Measurements from ENCODE around the gene RAPGEF4. TPM values are rescaled to one million over a fixed set of nuclear protein-coding genes. Genes with fewer than 3 reads are reported as not detected.

The RAPGEF4 gene
- total and polyA plus RNA-seq, 2 of the 8 experiments (the other 6 are each of a cell fraction or from before 2014, with no cell fraction given) = 1.2 to 2.6 TPM

DNA sequence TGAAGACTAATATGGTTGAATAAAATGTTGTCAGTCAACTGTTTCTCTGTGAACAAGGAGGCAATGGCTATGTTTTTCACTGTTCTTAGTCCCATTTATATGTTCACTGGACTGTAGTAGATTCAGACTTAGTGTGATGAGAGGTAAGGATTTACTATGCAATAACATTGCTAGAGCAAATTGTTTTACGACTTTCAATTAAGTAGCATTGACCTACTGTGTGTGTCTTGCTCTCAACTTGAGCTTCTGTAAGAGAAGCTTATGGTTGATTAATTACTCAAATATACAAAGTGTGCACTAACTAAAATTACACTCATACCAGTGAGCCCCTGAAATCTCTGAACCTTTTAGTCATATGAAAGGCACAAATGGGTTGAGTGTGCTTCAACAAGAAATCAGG, 168.6 kb downstream of the RAPGEF4 start:
- Histone ChIP-seq H3K23ac (ENCODE audit: insufficient read length) (no peak overlapping the region), H3K4me3 (ENCODE audit: extremely low read depth in 1 of 4, insufficient read depth in 2 of 4, low read depth in 3 of 4, low read length in 4 of 4) (no peak overlapping the region), H2AK5ac (ENCODE audit: low read depth, low read length) (no peak overlapping the region), H2BK20ac (ENCODE audit: low read length) (no peak overlapping the region), H4K20me1 (replicated peaks in 1 of 2; ENCODE audit: control insufficient read depth in 1 of 2, insufficient read depth in 2 of 2, low read length in 2 of 2) (no peaks in the 10 kb centered on the region), H3K79me1 (ENCODE audit: low read depth, low read length) (no peaks in the 10 kb centered on the region), H3K9ac (replicated peaks in 1 of 4; ENCODE audit: extremely low read depth in 1 of 4, low read depth in 3 of 4, low read length in 3 of 4) (no peak overlapping the region), H3K79me2 (ENCODE audit: control insufficient read depth in 1 of 2, insufficient read depth in 2 of 2, low read length in 2 of 2) (no peaks in the 10 kb centered on the region), H3K18ac (ENCODE audit: extremely low read depth, low read length) (no peak overlapping the region), H2BK120ac (replicated peaks; ENCODE audit: low read depth, low read length) (no peak overlapping the region), H3K9me3 (ENCODE audit: insufficient read depth in 2 of 2, low read depth in 1 of 2, low read length in 1 of 2) (no peaks in the 10 kb centered on the region), H3K14ac (ENCODE audit: insufficient read length) (no peak overlapping the region), H4K8ac (ENCODE audit: extremely low read depth, insufficient read depth, low read length) (no peak overlapping the region), H3K56ac (replicated peaks; ENCODE audit: insufficient read length, low read depth, low read length) (no peak overlapping the region), H3K4me2 (ENCODE audit: insufficient read depth in 1 of 2, low read depth in 2 of 2, low read length in 2 of 2) (no peak overlapping the region), H3K4ac (replicated peaks; ENCODE audit: insufficient read length, low read depth, low read length) (no peak overlapping the region), H2BK15ac (ENCODE audit: low read length) (no peak overlapping the region), H4K5ac (ENCODE audit: insufficient read length, low read depth, low read length) (no peak overlapping the region), H3K27me3 (replicated peaks in 1 of 4; ENCODE audit: control insufficient read depth in 3 of 4, extremely low read depth in 1 of 4, insufficient read depth in 3 of 4, low read length in 3 of 4) (no peaks in the 10 kb centered on the region), H2BK5ac (ENCODE audit: low read depth, low read length) (no peak overlapping the region), H3K27ac (ENCODE audit: low read depth, low read length) (no peak overlapping the region), H2BK12ac (ENCODE audit: low read depth, low read length) (no peak overlapping the region), H3K4me1 (replicated peaks in 1 of 4; ENCODE audit: control insufficient read depth in 3 of 4, insufficient read depth in 4 of 4, low read length in 3 of 4) (peaks cover 2 to 11% (median 3%) of the 10 kb centered on the region in 4 experiments; a peak in 6 of 7 replicates), H3K36me3 (ENCODE audit: control insufficient read depth in 2 of 4, insufficient read depth in 4 of 4, low read length in 3 of 4) (no peaks in the 10 kb centered on the region), H3K23me2 (ENCODE audit: low read depth, low read length) (no peaks in the 10 kb centered on the region), H2AFZ (ENCODE audit: low read length) (no peak overlapping the region), H4K91ac (replicated peaks; ENCODE audit: insufficient read length, low read length) (no peak overlapping the region)
- DNase-seq (ENCODE audit: low read depth in 1 of 2, low spot score in 2 of 2) (no peak), FAIRE-seq (no peak)
- CTCF ChIA-PET (ENCODE audit: partially characterized antibody) = no interaction called here
- POLR2A ChIA-PET (ENCODE audit: partially characterized antibody) = no interaction called here
- 88% methylated on average over 1 of the region's 1 CpG; no CpG with 5 or more reads in 1 of the 2 experiments for WGBS, 2 experiments (ENCODE audit: extremely low coverage in 1 of 2, insufficient coverage in 1 of 2, insufficient read length in 1 of 2, insufficient replicate concordance in 2 of 2, low coverage in 1 of 2, low lambda C conversion rate in 2 of 2, missing lambda C conversion rate in 1 of 2)
- TF ChIP-seq TEAD4 (IDR thresholded peaks at IDR 0.05; ENCODE audit: low read depth, low read length) (no peak), ZNF274 (IDR thresholded peaks at IDR 0.05; ENCODE audit: borderline replicate concordance, extremely low read depth, low read length) (no peak), SUZ12 (IDR thresholded peaks at IDR 0.05; ENCODE audit: low read length) (no peak), JUN (IDR thresholded peaks at IDR 0.05; ENCODE audit: low read depth, low read length) (no peak), GABPA (IDR thresholded peaks at IDR 0.05; ENCODE audit: borderline replicate concordance, insufficient read depth, low read length) (no peak)
- TF ChIP-seq, protein P1, sequence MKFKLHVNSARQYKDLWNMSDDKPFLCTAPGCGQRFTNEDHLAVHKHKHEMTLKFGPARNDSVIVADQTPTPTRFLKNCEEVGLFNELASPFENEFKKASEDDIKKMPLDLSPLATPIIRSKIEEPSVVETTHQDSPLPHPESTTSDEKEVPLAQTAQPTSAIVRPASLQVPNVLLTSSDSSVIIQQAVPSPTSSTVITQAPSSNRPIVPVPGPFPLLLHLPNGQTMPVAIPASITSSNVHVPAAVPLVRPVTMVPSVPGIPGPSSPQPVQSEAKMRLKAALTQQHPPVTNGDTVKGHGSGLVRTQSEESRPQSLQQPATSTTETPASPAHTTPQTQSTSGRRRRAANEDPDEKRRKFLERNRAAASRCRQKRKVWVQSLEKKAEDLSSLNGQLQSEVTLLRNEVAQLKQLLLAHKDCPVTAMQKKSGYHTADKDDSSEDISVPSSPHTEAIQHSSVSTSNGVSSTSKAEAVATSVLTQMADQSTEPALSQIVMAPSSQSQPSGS (IDR thresholded peaks at IDR 0.05; ENCODE audit: low read length) = no peak

Data from H1 (cell line).